ENCODE measurements around the gene SCGB1C1.

- TF ChIP-seq GATA3 (IDR thresholded peaks at IDR 0.05; ENCODE audit: low read depth, low read length) (no peak), GATA2 (IDR thresholded peaks at IDR 0.05; ENCODE audit: low read depth, low read length) (no peak)
Observed at GRCh38 chr11:217704-218103, 24.8 kb downstream of the SCGB1C1 start.

Data from SH-SY5Y (cell line).